Esophagus mucosa (tissue), 1 donor: ENCODE data around the gene KLHL24. TPM values are rescaled to one million over a fixed set of nuclear protein-coding genes. Genes with fewer than 3 reads are reported as not detected.
"Not testable (repeated sequence)": the region's sequence is repeated elsewhere in the genome, so short reads cannot be mapped to it uniquely, and the experiment has no call there.

ENCODE experiments used
- ATAC-seq: fragments of 200-7000 bp; cut with Tn5 transposase; one replicate; pipeline ENCODE4 v1.9.1; 2020
- total RNA-seq: library from RNA; stranded (reverse); gene quantifications from one replicate; pipeline ENCODE4 v1.2.4, GENCODE V29; 2023
- donor health status: DM: yes; HTN: yes; CAD: no.

The KLHL24 gene
- total RNA-seq, 1 donor from 2014 or later, result 13.2 TPM

GRCh38 chr3:183697123-183697609 is 61.7 kb downstream of the KLHL24 start:
- no peak for ATAC-seq

GRCh38 chr3:183697610-183698317 is 62.3 kb downstream of the KLHL24 start, which contains the start of gene YEATS2:
YEATS2 (plus strand) TSS chr3:183697797; CDS start chr3:183715163, 17,366 bp downstream.
- peak; percentile 89 for ATAC-seq

- peak; percentile 33 for ATAC-seq
These were observed 62.9 kb downstream of the KLHL24 start for GRCh38 chr3:183698318-183698751.

GRCh38 chr3:183698756-183699155 is 63.3 kb downstream of the KLHL24 start:
- ATAC-seq, result no peak

GRCh38 chr3:183699238-183699947 is 64.0 kb downstream of the KLHL24 start:
- ATAC-seq, result no peak

- peak; percentile 54 for ATAC-seq
These were observed 66.3 kb downstream of the KLHL24 start for GRCh38 chr3:183701744-183702143.

GRCh38 chr3:183703892-183704291 is 68.5 kb downstream of the KLHL24 start:
- not testable (repeated sequence) for ATAC-seq

- no peak for ATAC-seq
These were observed 74.8 kb downstream of the KLHL24 start for GRCh38 chr3:183710231-183710630.

- no peak for ATAC-seq
These were observed 76.1 kb downstream of the KLHL24 start for GRCh38 chr3:183711516-183711915.

GRCh38 chr3:183714622-183715021 is 79.2 kb downstream of the KLHL24 start:
- ATAC-seq, result no peak

- ATAC-seq, result no peak
These were observed 82.6 kb downstream of the KLHL24 start for GRCh38 chr3:183718012-183718411.

GRCh38 chr3:183725387-183725786 is 90.0 kb downstream of the KLHL24 start:
- ATAC-seq, result no peak

- ATAC-seq, result no peak
These were observed 92.8 kb downstream of the KLHL24 start for GRCh38 chr3:183728204-183728603.

GRCh38 chr3:183730361-183730760 is 94.9 kb downstream of the KLHL24 start:
- ATAC-seq, result no peak

- ATAC-seq, result no peak
These were observed 96.2 kb downstream of the KLHL24 start for GRCh38 chr3:183731611-183732010.

- no peak for ATAC-seq
These were observed 98.1 kb downstream of the KLHL24 start for GRCh38 chr3:183733553-183733952.

Other genes with a start within 250 kb of the KLHL24 start
- 0.72 TPM for gene MCF2L2, start 207.0 kb upstream of the KLHL24 start, total RNA-seq
- 0.76 TPM for gene KLHL6, start 79.9 kb upstream of the KLHL24 start, total RNA-seq
- gene YEATS2, start 62.2 kb downstream of the KLHL24 start, total RNA-seq, result 13.2 TPM
- 2.0 TPM for gene MAP6D1, start 190.0 kb downstream of the KLHL24 start, total RNA-seq
- gene PARL, start 249.3 kb downstream of the KLHL24 start, total RNA-seq, result 50.5 TPM